ENCODE measurements around the gene LPCAT1.
"Not testable (repeated sequence)": the region's sequence is repeated elsewhere in the genome, so short reads cannot be mapped to it uniquely, and the experiment has no call there.

LPCAT1 gene

GRCh38 chr5:1540166-1540565 lies 16.4 kb upstream of the LPCAT1 start:
- ChIA-PET POLR2A (ENCODE audit: low non-redundant PET) (no interaction called here), CTCF (no interaction called here)
- no peak for TF ChIP-seq CTCF (conservative IDR thresholded peaks at IDR 0.05; ENCODE audit: low read depth)
- DNase-seq (ENCODE audit: low spot score): no peak
- peak overlapping the region; percentile 28; the same call in 1 of the 2 replicates for H3K27ac ChIP-seq

- H3K27ac ChIP-seq: peak overlapping the region; percentile 57
- CTCF ChIA-PET; DNase-seq (ENCODE audit: low spot score); POLR2A ChIA-PET (ENCODE audit: low non-redundant PET): not testable (repeated sequence)
Measured at GRCh38 chr5:1539393-1540161, 15.8 kb upstream of the LPCAT1 start.

- ChIA-PET CTCF (no interaction called here), POLR2A (ENCODE audit: low non-redundant PET) (no interaction called here)
- no peak for DNase-seq (ENCODE audit: low spot score)
- no peak for TF ChIP-seq CTCF (conservative IDR thresholded peaks at IDR 0.05; ENCODE audit: low read depth)
- peak overlapping the region; percentile 57 for H3K27ac ChIP-seq
Measured at GRCh38 chr5:1538741-1539392, 15.1 kb upstream of the LPCAT1 start.

- POLR2A ChIA-PET (ENCODE audit: low non-redundant PET): no interaction called here
- CTCF ChIA-PET: no interaction called here
Measured at GRCh38 chr5:1538276-1538675, 14.5 kb upstream of the LPCAT1 start.

GRCh38 chr5:1537603-1538154 lies 13.9 kb upstream of the LPCAT1 start:
- ChIA-PET CTCF (interaction anchor here (0.6 kb wide), 1 partner anchor 136 kb away, joined by 3 read pairs; no protein-coding TSS in a partner anchor), POLR2A (ENCODE audit: low non-redundant PET) (no interaction called here)
- DNase-seq (ENCODE audit: low spot score): no peak
- no peak for TF ChIP-seq CTCF (conservative IDR thresholded peaks at IDR 0.05; ENCODE audit: low read depth)
- no peak overlapping the region for H3K27ac ChIP-seq

More at GRCh38 chr5:1538276-1538675, 14.5 kb upstream of the LPCAT1 start:
- no peak overlapping the region for H3K27ac ChIP-seq
- no peak for TF ChIP-seq CTCF (conservative IDR thresholded peaks at IDR 0.05; ENCODE audit: low read depth)
- DNase-seq (ENCODE audit: low spot score): no peak

- ChIA-PET CTCF (no interaction called here), POLR2A (ENCODE audit: low non-redundant PET) (interaction anchor here (0.7 to 0.8 kb wide), 2 partner anchors 9 to 13 kb away, joined by 3 to 4 read pairs; partner anchors contain the start of gene LPCAT1)
- DNase-seq (ENCODE audit: low spot score): no peak
- H3K27ac ChIP-seq: no peak overlapping the region
- no peak for TF ChIP-seq CTCF (conservative IDR thresholded peaks at IDR 0.05; ENCODE audit: low read depth)
Measured at GRCh38 chr5:1536871-1537602, 13.3 kb upstream of the LPCAT1 start.

Data from RWPE1 (cell line).